HG02610 (cell line): ENCODE results near the gene TFPI2.

Experiments
- ATAC-seq: cut with Tn5 transposase; IDR thresholded peaks from one replicate; pipeline ENCODE4 v1.9.1; 2021; ENCODE audit warnings: mild to moderate bottlenecking, moderate library complexity; ENCODE audit not compliant: unreplicated experiment

TFPI2 gene

DNA sequence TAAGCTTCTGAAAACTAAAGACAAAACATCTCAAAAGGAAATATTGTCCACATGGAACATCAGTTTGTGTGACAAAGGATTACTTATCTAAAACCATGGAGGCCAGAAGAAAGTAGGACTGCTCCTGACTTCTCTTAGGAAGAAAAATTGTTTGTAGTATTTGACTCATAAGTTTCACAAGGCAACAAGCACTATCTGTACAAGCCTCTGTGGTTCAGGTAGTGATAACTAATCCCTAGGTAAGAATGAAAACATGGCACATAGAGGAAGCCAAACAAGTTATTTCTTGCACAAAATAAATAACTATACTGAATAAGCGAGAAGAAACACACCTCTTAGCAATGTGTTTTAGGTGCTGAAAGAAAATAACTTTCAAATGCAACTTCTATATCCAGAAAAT, 30.3 kb downstream of the TFPI2 start:
- ATAC-seq: no peak

- no peak for ATAC-seq
Observed at GRCh38 chr7:93858857-93859256, 31.7 kb downstream of the TFPI2 start.

DNA sequence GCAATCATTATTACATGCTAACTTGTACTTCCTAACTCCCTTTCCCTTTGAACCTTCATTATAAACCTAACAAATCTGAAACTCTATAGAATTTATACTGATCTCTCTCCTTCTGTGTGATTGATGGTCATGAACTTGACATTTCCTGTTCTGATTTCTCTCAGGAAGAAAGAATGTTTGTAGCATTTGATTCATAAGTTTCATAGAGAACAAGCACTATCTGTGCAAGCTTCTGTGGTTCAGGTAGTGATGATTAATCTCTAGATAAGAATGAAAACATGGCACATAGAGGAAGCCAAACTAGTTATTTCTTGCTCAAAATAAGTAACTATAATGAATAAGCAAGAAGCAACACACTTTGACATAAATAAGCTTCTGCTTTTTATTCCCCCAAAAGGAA, 34.2 kb downstream of the TFPI2 start:
- ATAC-seq: peak; percentile 77

DNA sequence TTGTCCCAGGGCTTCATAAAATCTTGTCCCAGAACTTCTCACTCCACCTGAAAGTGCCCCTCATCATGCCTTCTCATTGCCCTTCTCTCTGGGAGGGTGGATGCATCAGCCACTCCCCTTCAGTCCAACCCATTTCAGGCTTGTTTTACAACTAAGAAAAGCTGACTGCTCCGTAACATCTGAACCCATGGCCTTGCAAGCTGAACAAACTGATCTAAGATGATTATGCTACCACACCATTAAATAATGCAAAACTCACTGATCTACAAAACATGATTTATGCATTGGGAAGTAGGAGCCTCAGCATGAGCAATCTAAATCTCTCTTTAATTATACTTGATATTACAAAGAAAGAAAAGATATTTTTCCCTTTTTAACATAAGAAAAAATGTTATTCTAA, 34.8 kb downstream of the TFPI2 start:
- ATAC-seq: no peak

DNA sequence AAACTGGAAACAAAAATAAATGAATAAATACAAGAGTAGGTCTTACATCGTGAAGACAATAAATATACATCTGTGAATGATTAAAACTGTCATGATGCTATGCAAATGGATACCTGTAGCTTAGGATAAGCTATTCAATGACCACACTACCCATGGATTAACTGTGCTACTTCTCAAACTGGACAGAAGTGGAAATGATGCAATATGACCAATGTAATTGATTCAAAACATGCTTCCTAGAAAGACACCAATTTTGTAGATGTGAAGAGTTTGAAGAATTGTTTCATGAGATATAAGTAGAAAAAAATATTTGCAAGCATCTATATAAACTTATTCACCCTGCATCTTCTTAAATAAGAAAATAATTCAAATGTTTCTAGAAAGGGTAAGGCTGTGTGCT, 36.1 kb downstream of the TFPI2 start:
- no peak for ATAC-seq

DNA sequence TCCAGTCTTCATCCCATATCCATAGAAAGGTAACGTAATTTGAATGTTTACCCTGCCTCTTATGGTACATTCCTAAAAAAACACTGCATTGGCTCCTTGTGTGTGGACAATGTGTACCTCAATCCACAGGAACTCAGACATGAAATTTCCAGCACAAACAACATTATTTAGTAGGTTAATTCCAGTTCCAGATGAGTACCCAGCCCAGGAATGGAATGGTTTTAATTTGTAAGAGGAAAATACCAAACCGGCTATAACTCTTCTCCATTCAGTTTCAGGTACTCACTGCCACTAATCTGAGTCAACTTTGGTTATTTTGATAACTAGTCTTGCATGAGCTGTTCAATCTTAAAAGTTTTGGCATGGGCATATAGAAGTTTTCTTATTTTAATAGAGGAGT, 39.0 kb downstream of the TFPI2 start:
- ATAC-seq: no peak

DNA sequence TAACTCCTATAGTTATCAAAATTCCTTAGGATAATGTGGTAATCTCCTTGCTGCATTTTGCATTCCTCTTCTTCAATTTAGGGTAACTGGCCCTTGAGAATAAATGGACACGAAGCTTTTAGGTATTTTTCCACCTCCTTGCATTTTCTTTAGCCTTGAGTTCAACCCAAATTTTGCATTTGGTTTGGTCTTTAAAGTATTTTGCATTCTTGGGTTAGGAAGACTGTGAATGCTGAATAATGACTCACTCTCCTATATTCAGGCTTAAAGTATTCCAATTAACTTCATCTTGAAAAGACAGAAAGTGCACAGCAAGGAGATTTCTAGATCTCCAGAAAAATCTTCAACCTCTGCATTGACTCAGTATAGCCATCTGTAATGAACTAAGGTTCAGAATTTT, 47.3 kb downstream of the TFPI2 start:
- no peak for ATAC-seq

- ATAC-seq: no peak
Observed at GRCh38 chr7:93838966-93839365, 51.6 kb downstream of the TFPI2 start.

DNA sequence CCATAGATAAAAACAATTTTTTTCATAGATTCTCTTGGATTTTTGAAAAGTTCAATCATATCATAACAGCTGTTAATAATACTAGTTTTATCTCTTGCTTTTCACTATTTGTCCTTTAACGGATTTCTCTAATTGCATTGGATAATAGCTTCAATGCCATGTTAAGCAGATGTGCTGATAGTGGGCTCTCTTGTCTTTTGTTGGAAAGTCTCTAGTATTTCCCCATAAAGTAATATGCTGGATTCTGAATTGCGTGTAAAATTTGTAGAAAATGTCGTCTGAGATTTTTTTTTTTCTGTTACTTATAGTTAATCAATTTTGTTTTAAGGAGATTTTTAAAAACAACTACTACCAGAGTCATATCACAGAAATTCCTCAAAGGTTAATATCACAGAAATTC, 53.3 kb downstream of the TFPI2 start:
- ATAC-seq: no peak

GRCh38 chr7:93836116-93836515, 54.4 kb downstream of the TFPI2 start:
- no peak for ATAC-seq

DNA sequence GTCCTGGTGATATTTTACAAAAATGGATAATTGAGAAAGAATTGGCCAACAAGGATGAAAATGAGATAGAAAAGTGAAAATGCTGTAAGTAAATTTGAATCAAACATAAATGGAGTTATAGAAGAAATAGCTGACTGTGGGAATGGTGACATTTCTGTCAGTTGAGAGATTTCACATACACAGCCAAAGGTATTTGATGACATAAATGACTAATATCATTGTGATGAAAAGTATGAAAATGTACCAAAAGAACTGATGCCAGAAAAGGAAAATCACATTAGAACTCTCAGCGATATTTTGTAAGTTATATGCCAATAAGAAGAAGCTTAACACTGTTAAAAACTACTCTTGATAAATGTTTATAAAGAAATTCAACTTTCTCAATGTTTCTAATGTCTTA, 54.9 kb downstream of the TFPI2 start:
- ATAC-seq: no peak
